Lung (tissue), 12 donors: ENCODE results near the gene TMCC1. TPM values are rescaled to one million over a fixed set of nuclear protein-coding genes. Genes with fewer than 3 reads are reported as not detected.
"Not testable (repeated sequence)": the region's sequence is repeated elsewhere in the genome, so short reads cannot be mapped to it uniquely, and the experiment has no call there.

ENCODE experiments used
- ATAC-seq: fragments of 200-7000 bp; cut with Tn5 transposase; one replicate; pipeline ENCODE4 v1.9.1; 2020; ENCODE audit warnings: moderate number of reproducible peaks; ENCODE audit not compliant: insufficient read depth, low FRiP score
- DNase-seq, 3 donors: peaks; one replicate each; pipeline ENCODE4 v3.0.0-alpha.2; 2013 to 2017
- H3K27ac ChIP-seq, 2 donors: one replicate each; pipeline ENCODE4 v1.5.1; 2013; ENCODE audit warnings: mild to moderate bottlenecking in 2 of 2, moderate library complexity in 2 of 2, control low read depth in 1 of 2, inconsistent platforms in 1 of 2, low read depth in 1 of 2, low read length in 1 of 2
- H3K27me3 ChIP-seq, 3 donors: one replicate each; pipeline ENCODE4 v1.5.1; 2013; ENCODE audit warnings: low read length in 2 of 3; ENCODE audit not compliant: control insufficient read depth in 3 of 3, insufficient read depth in 3 of 3
- H3K36me3 ChIP-seq, 4 donors: one replicate each; pipeline ENCODE4 v1.5.1; 2013; ENCODE audit warnings: low read length in 4 of 4, mild to moderate bottlenecking in 1 of 4, moderate library complexity in 1 of 4; ENCODE audit not compliant: control insufficient read depth in 4 of 4, insufficient read depth in 4 of 4
- H3K4me1 ChIP-seq, 5 donors: one replicate each; pipeline ENCODE4 v1.5.1; 2013; ENCODE audit warnings: low read length in 5 of 5, mild to moderate bottlenecking in 2 of 5, moderate library complexity in 1 of 5; ENCODE audit not compliant: control insufficient read depth in 5 of 5, insufficient read depth in 5 of 5
- H3K4me3 ChIP-seq: one replicate; pipeline ENCODE4 v1.5.1; 2013; ENCODE audit warnings: mild to moderate bottlenecking, control low read depth, moderate library complexity
- H3K9ac ChIP-seq, 2 donors: one replicate each; pipeline ENCODE4 v1.5.1; 2013; ENCODE audit warnings: low read length in 2 of 2, control low read depth in 1 of 2; ENCODE audit not compliant: insufficient read depth in 1 of 2
- H3K9me3 ChIP-seq, 4 donors: one replicate each; pipeline ENCODE4 v1.5.1; 2013; ENCODE audit warnings: low read length in 3 of 4, mild to moderate bottlenecking in 1 of 4, moderate library complexity in 1 of 4; ENCODE audit not compliant: control insufficient read depth in 4 of 4, insufficient read depth in 3 of 4
- WGBS, 2 donors: extraction: QIAGEN DNeasy Blood & Tissue Kit; methylation state at CpG; one replicate each; pipeline ENCODE4 v1.1.7; 2013; 5-methylcytosine and 5-hydroxymethylcytosine counted together
- polyA plus RNA-seq, 2 donors: library from polyadenylated mRNA; stranded (reverse); fragments of 200-250 nt; gene quantifications; one replicate each; pipeline ENCODE4 v1.2.1, GENCODE V29; 2013
- total RNA-seq, 2 donors: library from RNA; depleted of rRNA in 1 of 2; stranded (reverse); fragments of >200 nt in 1 of 2; gene quantifications; one replicate each; pipeline ENCODE4 v1.2.1, GENCODE V29; 2014 to 2021
- TF ChIP-seq, protein P1 (sequence below): IDR thresholded peaks from 2 replicates; pipeline ENCODE4 v1.5.1; 2012; ENCODE audit warnings: mild to moderate bottlenecking; ENCODE audit errors: control extremely low read depth, extremely low read depth
- donor health status: control.
- donor health status: control.
- donor health status: Bipolar disorder and iron deficiency.
- donor health status: healthy.
- donor health status: DM: yes; HTN: yes; CAD: no.

Gene TMCC1
- total and polyA plus RNA-seq, 4 donors: 8.7 to 39.4 (median 22.8) TPM

DNA sequence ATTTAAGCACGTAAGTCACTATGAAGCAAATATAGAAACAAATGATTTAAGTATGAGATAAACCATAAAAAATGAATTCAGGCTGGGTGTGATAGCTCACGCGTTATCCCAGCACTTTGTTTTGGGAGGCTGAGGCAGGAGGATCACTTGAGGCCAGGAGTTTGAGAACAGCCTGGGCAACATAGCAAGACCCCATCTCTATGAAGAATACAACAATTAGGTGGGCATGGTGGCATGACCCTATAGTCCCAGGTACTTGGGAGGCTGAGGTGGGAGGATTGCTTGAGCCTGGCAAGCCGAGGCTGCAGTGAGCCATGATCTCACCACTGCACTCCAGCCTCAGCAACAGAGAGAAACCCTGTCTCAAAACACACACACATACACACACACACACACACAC is 34.2 kb downstream of the TMCC1 start:
- H3K4me1 ChIP-seq: peaks cover 0 to 5% (median 0%) of the 10 kb centered on the region in 5 donors
- no peak for DNase-seq
- no peak for ATAC-seq
- H3K9me3 ChIP-seq: no peaks in the 10 kb centered on the region
- H3K9ac ChIP-seq: no peak overlapping the region
- TF ChIP-seq, protein P1, sequence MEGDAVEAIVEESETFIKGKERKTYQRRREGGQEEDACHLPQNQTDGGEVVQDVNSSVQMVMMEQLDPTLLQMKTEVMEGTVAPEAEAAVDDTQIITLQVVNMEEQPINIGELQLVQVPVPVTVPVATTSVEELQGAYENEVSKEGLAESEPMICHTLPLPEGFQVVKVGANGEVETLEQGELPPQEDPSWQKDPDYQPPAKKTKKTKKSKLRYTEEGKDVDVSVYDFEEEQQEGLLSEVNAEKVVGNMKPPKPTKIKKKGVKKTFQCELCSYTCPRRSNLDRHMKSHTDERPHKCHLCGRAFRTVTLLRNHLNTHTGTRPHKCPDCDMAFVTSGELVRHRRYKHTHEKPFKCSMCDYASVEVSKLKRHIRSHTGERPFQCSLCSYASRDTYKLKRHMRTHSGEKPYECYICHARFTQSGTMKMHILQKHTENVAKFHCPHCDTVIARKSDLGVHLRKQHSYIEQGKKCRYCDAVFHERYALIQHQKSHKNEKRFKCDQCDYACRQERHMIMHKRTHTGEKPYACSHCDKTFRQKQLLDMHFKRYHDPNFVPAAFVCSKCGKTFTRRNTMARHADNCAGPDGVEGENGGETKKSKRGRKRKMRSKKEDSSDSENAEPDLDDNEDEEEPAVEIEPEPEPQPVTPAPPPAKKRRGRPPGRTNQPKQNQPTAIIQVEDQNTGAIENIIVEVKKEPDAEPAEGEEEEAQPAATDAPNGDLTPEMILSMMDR: no peak
- no peaks in the 10 kb centered on the region for H3K27me3 ChIP-seq
- no peak overlapping the region for H3K27ac ChIP-seq
- H3K4me3 ChIP-seq: no peak overlapping the region
- 99 to 100% methylated on average over 4 of the region's 4 CpGs for WGBS, 2 donors
- H3K36me3 ChIP-seq: peaks cover 0 to 4% (median under 1%) of the 10 kb centered on the region in 4 donors

DNA sequence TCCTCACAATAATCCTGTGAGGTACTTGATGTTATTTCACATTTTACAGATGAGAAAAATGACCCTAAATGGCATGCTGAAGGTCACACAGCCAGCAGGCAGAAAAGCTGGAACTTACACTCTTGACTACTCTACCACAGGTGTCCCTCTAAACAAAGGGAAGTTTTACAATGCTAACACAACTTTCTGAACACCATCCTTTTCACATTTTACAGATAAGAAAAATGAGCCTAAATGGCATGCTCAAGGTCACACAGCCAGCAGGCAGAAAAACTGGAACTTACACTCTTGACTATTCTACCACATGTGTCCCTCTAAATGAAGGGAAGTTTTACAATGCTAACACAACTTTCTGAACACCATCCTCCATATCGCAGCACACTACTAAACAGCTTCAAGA is 35.6 kb downstream of the TMCC1 start:
- H3K27ac ChIP-seq: no peak overlapping the region
- H3K4me3 ChIP-seq: no peak overlapping the region
- 86 to 92% methylated on average over 1 of the region's 1 CpG for WGBS, 2 donors
- TF ChIP-seq, protein P1: no peak
- H3K9ac ChIP-seq: no peak overlapping the region
- no peaks in the 10 kb centered on the region for H3K27me3 ChIP-seq
- DNase-seq (no peak), ATAC-seq (no peak)
- H3K36me3 ChIP-seq: peaks cover 0 to 5% (median 2%) of the 10 kb centered on the region in 4 donors
- H3K9me3 ChIP-seq: no peaks in the 10 kb centered on the region
- H3K4me1 ChIP-seq: peaks cover 0 to 5% (median 0%) of the 10 kb centered on the region in 5 donors

DNA sequence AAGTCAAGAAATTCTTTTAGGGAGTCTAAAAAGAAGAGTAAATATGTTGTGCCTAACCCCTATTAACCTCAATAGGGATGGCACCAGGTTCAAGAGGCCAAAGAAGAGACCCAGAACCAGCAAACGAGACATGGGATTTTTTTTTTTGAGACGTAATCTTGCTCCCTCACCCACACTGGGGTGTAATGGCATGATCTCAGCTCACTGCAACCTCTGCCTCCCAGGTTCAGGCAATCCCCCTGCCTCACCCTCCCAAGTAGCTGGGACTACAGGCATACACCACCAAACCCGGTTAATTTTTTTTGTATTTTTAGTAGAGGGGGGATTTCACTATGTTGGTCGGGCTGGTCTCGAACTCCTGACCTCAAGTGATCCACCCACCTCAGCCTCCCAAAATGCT is 36.7 kb downstream of the TMCC1 start:
- not testable (repeated sequence) for H3K27ac ChIP-seq, H3K9ac ChIP-seq, ATAC-seq

DNA sequence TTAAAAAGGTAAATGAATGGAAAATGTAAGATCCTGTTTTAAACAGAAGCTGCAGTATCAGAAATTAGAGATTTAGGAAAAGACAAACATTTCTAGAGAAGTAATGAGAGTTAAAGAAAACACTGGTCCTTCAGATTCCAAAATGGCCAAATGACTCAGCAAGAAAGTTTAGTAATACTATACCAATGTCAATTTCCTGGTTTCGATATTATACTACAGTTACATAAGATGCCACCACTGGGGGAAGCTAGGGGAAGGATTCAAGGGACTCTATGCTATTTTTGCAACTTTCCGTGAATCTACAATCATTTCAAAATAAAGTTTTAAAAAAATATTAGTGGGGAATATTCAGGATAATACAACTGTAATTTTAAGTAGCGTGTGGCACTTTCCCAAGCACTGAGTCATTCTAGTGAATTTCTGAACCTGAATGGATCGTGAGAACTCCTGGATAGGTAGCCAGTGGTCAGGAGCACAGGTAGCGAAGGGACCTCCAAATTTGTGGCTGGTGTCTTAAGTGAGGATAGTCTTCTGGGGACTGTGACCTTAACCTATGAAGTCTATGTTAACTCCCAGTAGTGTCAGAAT is 37.6 kb downstream of the TMCC1 start:
- Histone ChIP-seq H3K4me3 (no peak overlapping the region), H3K9ac (no peak overlapping the region), H3K9me3 (no peaks in the 10 kb centered on the region), H3K27ac (peak overlapping the region in 1 of 2 donors; percentile 85), H3K36me3 (peaks cover 0 to 5% (median 2%) of the 10 kb centered on the region in 4 donors), H3K4me1 (peaks cover 0 to 5% (median 2%) of the 10 kb centered on the region in 5 donors), H3K27me3 (no peaks in the 10 kb centered on the region)
- ATAC-seq (peak; percentile 53), DNase-seq (peak in 1 of 3 donors; percentile 15)
- TF ChIP-seq, protein P1: no peak
- 49 to 59% methylated on average over 5 of the region's 5 CpGs for WGBS, 2 donors

More for the DNA sequence above, 36.7 kb downstream of the TMCC1 start:
- not testable (repeated sequence) for H3K36me3 ChIP-seq, H3K4me1 ChIP-seq, H3K4me3 ChIP-seq, H3K9me3 ChIP-seq, DNase-seq, H3K27me3 ChIP-seq
- WGBS, 2 donors: 60 to 72% methylated on average over 5 of the region's 5 CpGs
